ENCODE data around the gene MTCH2.

Gene MTCH2

DNA sequence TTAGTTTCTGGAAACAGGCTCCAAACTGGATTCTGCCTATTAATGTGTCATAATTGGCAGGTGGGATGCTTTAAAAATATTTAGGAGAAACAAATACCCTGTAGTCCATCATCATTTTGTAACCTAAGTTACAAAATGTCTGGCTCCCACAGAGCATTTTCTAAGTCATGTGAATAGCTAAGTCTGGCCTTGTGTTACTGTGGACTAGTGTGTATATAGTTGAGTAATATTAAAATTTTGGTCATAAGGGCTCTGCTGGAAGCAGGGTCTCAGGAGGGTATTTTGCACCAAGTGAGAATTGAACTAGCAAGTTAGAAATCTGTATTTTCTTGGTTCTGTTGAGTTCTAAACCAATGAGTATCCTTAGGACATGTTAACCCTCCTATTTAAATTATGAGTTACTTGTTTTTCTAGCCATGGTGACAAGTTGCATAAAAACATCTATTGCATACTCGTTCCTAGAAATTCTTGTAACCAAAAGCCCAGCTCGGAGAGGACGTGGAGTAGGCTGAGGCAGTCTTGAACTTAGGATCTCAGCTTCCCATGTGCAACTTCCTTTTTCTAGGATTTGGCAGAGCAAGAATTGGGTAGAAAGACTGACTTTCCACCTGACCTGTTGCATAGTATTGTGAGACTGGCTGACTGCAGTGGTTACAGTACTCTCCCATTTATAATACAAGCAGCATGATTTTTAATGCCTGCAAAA lies 71.6 kb downstream of the MTCH2 start:
- DNase-seq (ENCODE audit: insufficient read length), result no peak
- no peak for FAIRE-seq
- TF ChIP-seq POLR2A (IDR thresholded peaks at IDR 0.05; ENCODE audit: low read depth, low read length) (0 out of 2 replicates have a peak, but pooled peaks have one; percentile 25), POLR2AphosphoS5 (IDR thresholded peaks at IDR 0.05; ENCODE audit: low read depth, low read length) (no peak), TAF1 (IDR thresholded peaks at IDR 0.05; ENCODE audit: borderline replicate concordance, low read depth, low read length) (no peak)

DNA sequence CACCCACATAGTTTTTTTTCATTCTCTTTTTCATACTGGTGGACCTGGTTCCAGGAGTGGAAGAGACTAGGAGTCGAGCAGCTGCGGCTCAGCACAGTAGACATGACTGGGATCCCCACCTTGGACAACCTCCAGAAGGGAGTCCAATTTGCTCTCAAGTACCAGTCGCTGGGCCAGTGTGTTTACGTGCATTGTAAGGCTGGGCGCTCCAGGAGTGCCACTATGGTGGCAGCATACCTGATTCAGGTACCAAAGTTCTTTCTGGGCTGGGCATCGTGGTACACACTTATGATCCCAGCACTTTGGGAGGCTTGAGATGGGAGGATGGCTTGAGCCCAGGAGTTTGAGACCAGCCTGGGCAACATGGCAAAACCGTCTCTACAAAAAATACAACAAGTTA lies 72.7 kb downstream of the MTCH2 start:
- no peak for FAIRE-seq
- TF ChIP-seq POLR2A (IDR thresholded peaks at IDR 0.05; ENCODE audit: low read depth, low read length) (no peak), POLR2AphosphoS5 (IDR thresholded peaks at IDR 0.05; ENCODE audit: low read depth, low read length) (no peak)

More for the DNA sequence above, 72.7 kb downstream of the MTCH2 start:
- no peak for DNase-seq (ENCODE audit: insufficient read length)

All from GM12892 (cell line).